Left ventricle myocardium inferior (tissue), 1 donor: ENCODE results near the gene CCDC183. TPM values are rescaled to one million over a fixed set of nuclear protein-coding genes. Genes with fewer than 3 reads are reported as not detected.
"Not testable (repeated sequence)": the region's sequence is repeated elsewhere in the genome, so short reads cannot be mapped to it uniquely, and the experiment has no call there.

Experiments used
- DNase-seq: peaks from one replicate; pipeline ENCODE4 v3.0.0-alpha.2; 2020
- H3K27ac ChIP-seq: fragments of 200-600 bp; replicated peaks from 2 replicates; pipeline ENCODE4 v1.8.0; 2021
- H3K27me3 ChIP-seq: fragments of 200-600 bp; 2 replicates; pipeline ENCODE4 v1.8.0; 2021; ENCODE audit warnings: low read depth
- H3K36me3 ChIP-seq: fragments of 200-600 bp; 2 replicates; pipeline ENCODE4 v1.8.0; 2021
- H3K4me1 ChIP-seq: fragments of 200-600 bp; 2 replicates; pipeline ENCODE4 v1.8.0; 2021
- H3K4me3 ChIP-seq: fragments of 200-600 bp; 2 replicates; pipeline ENCODE4 v1.8.0; 2021; ENCODE audit warnings: mild to moderate bottlenecking, moderate library complexity
- H3K9me3 ChIP-seq: fragments of 200-600 bp; replicated peaks from 2 replicates; pipeline ENCODE4 v1.8.0; 2021
- CTCF ChIP-seq: fragments of 200-600 bp; IDR thresholded peaks from 2 replicates; pipeline ENCODE4 v1.8.0; 2021; ENCODE audit warnings: antibody characterized with exemption, mild to moderate bottlenecking, borderline replicate concordance
- intact Hi-C: fragments of 100-400 bp; cut with micrococcal nuclease; formaldehyde crosslinking; loops from one replicate; pipeline ENCODE4 v1.11.0; 2022
- total RNA-seq: library from RNA; stranded (reverse); fragmentation: NEBNext Ultra II Directional; extraction: Animal tissue kit (Norgen Biotek cat#: 25700); gene quantifications from one replicate; pipeline ENCODE4 v1.2.1, GENCODE V29; 2021
- donor health status: DM: no; HTN: yes; CAD: no; lungs with severe emphysema.

The CCDC183 gene
- total RNA-seq, 1 donor from 2014 or later: 2.1 TPM

- Histone ChIP-seq H3K4me1 (peaks cover 69% of the 10 kb centered on the region), H3K27me3 (peaks cover 41% of the 10 kb centered on the region), H3K36me3 (peaks cover 15% of the 10 kb centered on the region), H3K27ac (peak overlapping the region; percentile 78), H3K4me3 (peak overlapping the region; percentile 74)
- TF ChIP-seq CTCF: peak; percentile 82
- DNase-seq, intact Hi-C loops, H3K9me3 ChIP-seq: not testable (repeated sequence)
Measured at GRCh38 chr9:136843801-136844740, 47.9 kb downstream of the CCDC183 start.

DNA sequence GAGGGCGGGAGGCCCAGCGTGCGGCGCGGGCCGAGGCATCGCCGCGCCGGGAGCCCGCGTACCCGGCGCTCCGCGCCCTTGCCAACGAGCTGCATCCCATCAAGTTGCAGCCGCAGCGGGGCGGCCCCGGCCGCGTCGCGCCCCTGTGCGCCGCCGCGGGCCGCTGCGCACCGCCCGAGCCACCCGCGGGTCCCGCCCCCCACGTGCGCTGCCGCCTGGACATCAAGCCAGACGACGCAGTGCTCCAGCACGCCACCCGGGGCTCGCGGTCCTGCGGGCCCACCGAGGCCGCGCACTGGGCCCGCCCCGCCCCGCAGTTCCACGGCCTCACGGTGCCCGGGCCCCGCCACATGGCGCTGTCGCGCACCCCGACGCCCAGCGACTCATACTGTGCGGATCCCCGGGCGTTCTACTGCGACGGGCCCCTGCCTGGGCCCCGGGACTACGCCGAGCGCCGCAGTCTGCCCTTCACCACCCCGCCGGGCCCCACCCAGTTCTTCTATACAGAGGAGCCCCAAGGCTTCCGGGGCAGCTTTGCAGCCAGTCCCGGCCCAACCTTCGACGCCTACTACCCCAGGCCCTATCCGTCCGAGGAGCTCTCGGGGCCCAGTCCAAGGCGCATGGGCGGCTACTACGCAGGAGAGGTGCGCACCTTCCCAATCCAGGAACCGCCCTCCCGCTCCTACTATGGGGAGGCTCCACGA lies 48.8 kb downstream of the CCDC183 start:
- Histone ChIP-seq H3K27ac (no peak overlapping the region), H3K27me3 (peaks cover 41% of the 10 kb centered on the region), H3K9me3 (no peaks in the 10 kb centered on the region), H3K4me1 (peaks cover 72% of the 10 kb centered on the region), H3K4me3 (no peak overlapping the region), H3K36me3 (peaks cover 7% of the 10 kb centered on the region)
- no peak for DNase-seq
- intact Hi-C loops: no loop called here
- no peak for TF ChIP-seq CTCF

DNA sequence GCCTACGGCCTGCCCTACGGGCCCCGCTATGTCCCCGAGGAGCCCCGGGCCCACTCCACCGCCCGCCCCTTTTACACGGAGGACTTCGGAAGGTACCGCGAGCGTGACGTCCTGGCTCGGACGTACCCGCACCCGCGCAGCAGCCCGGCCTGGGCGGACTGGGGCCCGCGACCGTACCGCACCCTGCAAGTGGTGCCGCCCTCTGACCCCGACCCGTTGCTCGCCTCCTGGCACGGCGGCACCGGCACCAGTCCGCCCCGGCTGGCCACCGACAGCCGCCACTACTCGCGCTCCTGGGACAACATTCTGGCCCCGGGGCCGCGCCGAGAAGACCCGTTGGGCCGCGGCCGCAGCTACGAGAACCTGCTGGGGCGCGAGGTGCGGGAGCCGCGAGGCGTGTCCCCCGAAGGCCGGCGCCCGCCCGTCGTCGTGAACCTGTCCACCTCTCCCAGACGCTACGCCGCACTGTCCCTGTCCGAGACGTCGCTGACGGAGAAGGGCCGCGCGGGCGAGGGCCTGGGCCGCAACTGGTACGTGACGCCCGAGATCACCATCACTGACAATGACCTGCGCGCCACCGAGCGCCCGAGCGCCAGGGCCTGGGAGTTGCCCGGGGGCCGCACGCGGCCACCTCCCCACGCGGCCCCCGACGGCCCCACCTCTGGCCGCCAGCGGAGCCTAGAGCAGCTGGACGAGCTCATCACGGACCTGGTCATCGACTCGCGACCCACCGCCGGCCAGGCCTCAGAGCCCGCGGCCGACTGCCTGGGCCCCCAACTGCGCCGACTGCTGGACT lies 49.5 kb downstream of the CCDC183 start:
- H3K9me3 ChIP-seq: no peaks in the 10 kb centered on the region
- peaks cover 8% of the 10 kb centered on the region for H3K36me3 ChIP-seq
- peaks cover 80% of the 10 kb centered on the region for H3K4me1 ChIP-seq
- TF ChIP-seq CTCF: no peak
- no peak overlapping the region for H3K27ac ChIP-seq
- H3K4me3 ChIP-seq: no peak overlapping the region
- DNase-seq: no peak
- intact Hi-C loops: no loop called here
- peaks cover 41% of the 10 kb centered on the region for H3K27me3 ChIP-seq

GRCh38 chr9:136846376-136847087 lies 50.4 kb downstream of the CCDC183 start:
- TF ChIP-seq CTCF: no peak
- Histone ChIP-seq H3K9me3 (no peaks in the 10 kb centered on the region), H3K27me3 (peaks cover 41% of the 10 kb centered on the region), H3K4me1 (peaks cover 81% of the 10 kb centered on the region), H3K27ac (peak overlapping the region; percentile 98), H3K36me3 (peaks cover 16% of the 10 kb centered on the region), H3K4me3 (peak overlapping the region; percentile 89)
- intact Hi-C loops: no loop called here
- DNase-seq: no peak
